ENCODE measurements around the gene ATP13A4. TPM values are rescaled to one million over a fixed set of nuclear protein-coding genes. Genes with fewer than 3 reads are reported as not detected.
A peak's percentile ranks its signal among the peaks of the same experiment; 100 is the strongest.

ATP13A4 gene
- total RNA-seq, 2 donors from 2014 or later, result 11.0 to 17.9 TPM

GRCh38 chr3:193572426-193572908, 17.8 kb upstream of the ATP13A4 start:
- Histone ChIP-seq H3K4me3 (no peak overlapping the region), H3K27me3 (no peaks in the 10 kb centered on the region), H3K27ac (no peak overlapping the region), H3K9me3 (no peaks in the 10 kb centered on the region), H3K4me1 (no peaks in the 10 kb centered on the region), H3K36me3 (no peaks in the 10 kb centered on the region), H3K9ac (ENCODE audit: low read depth in 2 of 2, low read length in 2 of 2) (no peak overlapping the region)
- TF ChIP-seq, protein P1, sequence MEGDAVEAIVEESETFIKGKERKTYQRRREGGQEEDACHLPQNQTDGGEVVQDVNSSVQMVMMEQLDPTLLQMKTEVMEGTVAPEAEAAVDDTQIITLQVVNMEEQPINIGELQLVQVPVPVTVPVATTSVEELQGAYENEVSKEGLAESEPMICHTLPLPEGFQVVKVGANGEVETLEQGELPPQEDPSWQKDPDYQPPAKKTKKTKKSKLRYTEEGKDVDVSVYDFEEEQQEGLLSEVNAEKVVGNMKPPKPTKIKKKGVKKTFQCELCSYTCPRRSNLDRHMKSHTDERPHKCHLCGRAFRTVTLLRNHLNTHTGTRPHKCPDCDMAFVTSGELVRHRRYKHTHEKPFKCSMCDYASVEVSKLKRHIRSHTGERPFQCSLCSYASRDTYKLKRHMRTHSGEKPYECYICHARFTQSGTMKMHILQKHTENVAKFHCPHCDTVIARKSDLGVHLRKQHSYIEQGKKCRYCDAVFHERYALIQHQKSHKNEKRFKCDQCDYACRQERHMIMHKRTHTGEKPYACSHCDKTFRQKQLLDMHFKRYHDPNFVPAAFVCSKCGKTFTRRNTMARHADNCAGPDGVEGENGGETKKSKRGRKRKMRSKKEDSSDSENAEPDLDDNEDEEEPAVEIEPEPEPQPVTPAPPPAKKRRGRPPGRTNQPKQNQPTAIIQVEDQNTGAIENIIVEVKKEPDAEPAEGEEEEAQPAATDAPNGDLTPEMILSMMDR (IDR thresholded peaks at IDR 0.05), result peak; percentile 68
- peak; percentile 75 for DNase-seq
- intact Hi-C loops (cut with DNase I), result loop anchor here (5.0 to 10.0 kb wide), 4 partner anchors 380 to 1005 kb away; no protein-coding TSS in a partner anchor

DNA sequence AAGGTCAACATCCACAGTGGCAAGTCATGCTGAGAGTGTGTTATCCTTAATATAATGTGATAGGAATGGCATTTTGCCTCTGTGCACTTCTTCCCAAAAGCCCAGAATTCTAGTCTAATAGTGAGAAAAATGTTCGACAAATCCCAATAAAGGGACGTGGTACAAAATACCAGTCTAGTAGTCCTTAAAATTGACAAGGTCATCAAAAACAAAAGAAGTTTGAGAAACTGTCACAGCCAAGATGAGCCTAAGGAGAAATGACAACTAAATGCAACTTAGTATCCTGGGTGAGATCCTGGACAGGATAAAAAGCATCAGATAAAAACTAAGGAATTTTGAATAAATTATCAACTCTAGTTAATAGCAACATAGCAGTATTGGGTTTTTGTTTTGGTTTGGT, 14.4 kb upstream of the ATP13A4 start:
- TF ChIP-seq, protein P1 (IDR thresholded peaks at IDR 0.05), result no peak
- DNase-seq, result no peak
- intact Hi-C loops (cut with DNase I), result no loop called here

GRCh38 chr3:193564012-193564411, 9.3 kb upstream of the ATP13A4 start:
- peak; percentile 65 for DNase-seq
- H3K4me3 ChIP-seq, result no peak overlapping the region
- H3K27me3 ChIP-seq, result no peaks in the 10 kb centered on the region
- TF ChIP-seq, protein P1 (IDR thresholded peaks at IDR 0.05), result peak; percentile 29
- H3K9me3 ChIP-seq, result no peaks in the 10 kb centered on the region
- no peak overlapping the region for H3K9ac ChIP-seq (ENCODE audit: low read depth in 2 of 2, low read length in 2 of 2)
- intact Hi-C loops (cut with DNase I), result no loop called here
- no peaks in the 10 kb centered on the region for H3K36me3 ChIP-seq
- H3K4me1 ChIP-seq, result no peaks in the 10 kb centered on the region
- H3K27ac ChIP-seq, result no peak overlapping the region

More for the DNA sequence above, 14.4 kb upstream of the ATP13A4 start:
- Histone ChIP-seq H3K9ac (ENCODE audit: low read depth in 2 of 2, low read length in 2 of 2) (no peak overlapping the region), H3K36me3 (no peaks in the 10 kb centered on the region), H3K27ac (no peak overlapping the region), H3K9me3 (no peaks in the 10 kb centered on the region), H3K27me3 (no peaks in the 10 kb centered on the region), H3K4me3 (no peak overlapping the region), H3K4me1 (no peaks in the 10 kb centered on the region)

DNA sequence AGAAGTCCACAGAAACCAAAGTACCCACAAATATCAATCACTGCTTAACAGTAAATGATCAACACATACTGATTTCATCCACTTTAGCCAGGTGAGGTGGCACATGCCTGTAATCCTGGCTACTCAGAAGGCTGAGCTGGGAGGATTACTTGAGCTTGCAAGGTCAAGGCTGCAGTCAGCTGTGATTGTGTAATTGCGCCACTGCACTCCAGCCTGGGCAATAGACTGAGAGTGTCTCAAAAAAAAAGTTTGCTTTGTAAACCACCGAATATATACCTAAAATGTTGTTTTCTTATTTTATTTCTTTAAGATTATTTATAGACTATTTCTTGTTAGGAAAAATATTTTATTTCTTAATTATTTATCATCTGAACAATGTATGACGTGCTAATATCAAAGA, 8.7 kb upstream of the ATP13A4 start:
- Histone ChIP-seq H3K36me3 (no peaks in the 10 kb centered on the region), H3K4me1 (no peaks in the 10 kb centered on the region), H3K27ac (no peak overlapping the region), H3K9me3 (no peaks in the 10 kb centered on the region), H3K9ac (ENCODE audit: low read depth in 2 of 2, low read length in 2 of 2) (no peak overlapping the region), H3K27me3 (no peaks in the 10 kb centered on the region), H3K4me3 (no peak overlapping the region)
- TF ChIP-seq, protein P1 (IDR thresholded peaks at IDR 0.05), result no peak
- intact Hi-C loops (cut with DNase I), result no loop called here
- no peak for DNase-seq

DNA sequence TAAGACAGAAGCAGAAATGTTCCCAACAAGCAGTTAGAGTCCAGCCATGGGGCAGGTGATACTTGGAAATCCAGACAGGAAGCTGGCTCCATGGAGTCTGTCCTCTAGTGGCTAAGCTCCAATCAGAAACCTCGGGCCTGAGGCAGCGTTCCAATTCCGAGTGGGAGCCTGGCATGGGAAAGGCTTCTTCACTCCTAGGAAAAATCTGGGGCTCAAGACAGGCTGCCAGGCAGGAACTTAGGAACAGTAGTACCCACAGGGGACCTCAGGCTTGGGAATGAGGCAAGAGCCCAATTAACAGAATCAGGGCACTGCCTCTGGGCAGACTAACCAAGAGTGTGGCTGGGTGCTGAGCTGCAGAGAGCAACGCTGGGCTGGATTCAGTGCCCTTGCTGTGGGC, 6.2 kb upstream of the ATP13A4 start:
- no peak for DNase-seq
- no peaks in the 10 kb centered on the region for H3K36me3 ChIP-seq
- TF ChIP-seq, protein P1 (IDR thresholded peaks at IDR 0.05), result no peak
- no peak overlapping the region for H3K4me3 ChIP-seq
- H3K4me1 ChIP-seq, result peaks cover 5% of the 10 kb centered on the region
- intact Hi-C loops (cut with DNase I), result no loop called here
- no peak overlapping the region for H3K27ac ChIP-seq
- no peaks in the 10 kb centered on the region for H3K27me3 ChIP-seq
- no peaks in the 10 kb centered on the region for H3K9me3 ChIP-seq
- H3K9ac ChIP-seq (ENCODE audit: low read depth in 2 of 2, low read length in 2 of 2), result no peak overlapping the region

All from colonic mucosa (tissue), 4 donors.